HL-60 (cell line): Measurements from ENCODE around the gene SLC35F5.
"Not testable (repeated sequence)": the region's sequence is repeated elsewhere in the genome, so short reads cannot be mapped to it uniquely, and the experiment has no call there.

Experiments used
- DNase-seq, 2 experiments: peaks; one replicate each; pipeline ENCODE4 v3.0.0-alpha.2; 2010 to 2020; ENCODE audit warnings: low read depth in 1 of 2, low spot score in 1 of 2
- H3K27ac ChIP-seq: fragments of 250-450 bp; sonication (Bioruptor Pico); replicated peaks from 2 replicates; pipeline ENCODE4 v1.5.1; 2020; ENCODE audit warnings: mild to moderate bottlenecking, moderate library complexity
- H3K27me3 ChIP-seq: fragments of 250-450 bp; sonication (Bioruptor Pico); 2 replicates; pipeline ENCODE4 v1.5.1; 2021; ENCODE audit warnings: mild to moderate bottlenecking, moderate library complexity; ENCODE audit not compliant: insufficient read depth, poor library complexity, severe bottlenecking
- H3K4me3 ChIP-seq: replicated peaks from 2 replicates; pipeline ENCODE4 v1.5.1; 2011; ENCODE audit warnings: mild to moderate bottlenecking, control low read depth, low read length; ENCODE audit not compliant: insufficient read depth
- GABPA ChIP-seq: IDR thresholded peaks from 2 replicates; pipeline ENCODE4 v1.6.1; 2012; ENCODE audit warnings: low read depth
- POLR2AphosphoS5 ChIP-seq: IDR thresholded peaks from 2 replicates; pipeline ENCODE4 v1.6.1; 2012; ENCODE audit warnings: low read depth
- REST ChIP-seq: IDR thresholded peaks from 2 replicates; pipeline ENCODE4 v1.6.1; 2012; ENCODE audit warnings: low read depth; ENCODE audit not compliant: insufficient replicate concordance
- SPI1 ChIP-seq: IDR thresholded peaks from 2 replicates; pipeline ENCODE4 v1.6.1; 2012; ENCODE audit warnings: low read depth, mild to moderate bottlenecking, borderline replicate concordance
- TF ChIP-seq, protein P1 (sequence below): IDR thresholded peaks from one replicate; pipeline ENCODE4 v1.5.1; 2011; ENCODE audit warnings: low read length, control low read depth, inconsistent platforms; ENCODE audit not compliant: insufficient read depth

Gene SLC35F5

DNA sequence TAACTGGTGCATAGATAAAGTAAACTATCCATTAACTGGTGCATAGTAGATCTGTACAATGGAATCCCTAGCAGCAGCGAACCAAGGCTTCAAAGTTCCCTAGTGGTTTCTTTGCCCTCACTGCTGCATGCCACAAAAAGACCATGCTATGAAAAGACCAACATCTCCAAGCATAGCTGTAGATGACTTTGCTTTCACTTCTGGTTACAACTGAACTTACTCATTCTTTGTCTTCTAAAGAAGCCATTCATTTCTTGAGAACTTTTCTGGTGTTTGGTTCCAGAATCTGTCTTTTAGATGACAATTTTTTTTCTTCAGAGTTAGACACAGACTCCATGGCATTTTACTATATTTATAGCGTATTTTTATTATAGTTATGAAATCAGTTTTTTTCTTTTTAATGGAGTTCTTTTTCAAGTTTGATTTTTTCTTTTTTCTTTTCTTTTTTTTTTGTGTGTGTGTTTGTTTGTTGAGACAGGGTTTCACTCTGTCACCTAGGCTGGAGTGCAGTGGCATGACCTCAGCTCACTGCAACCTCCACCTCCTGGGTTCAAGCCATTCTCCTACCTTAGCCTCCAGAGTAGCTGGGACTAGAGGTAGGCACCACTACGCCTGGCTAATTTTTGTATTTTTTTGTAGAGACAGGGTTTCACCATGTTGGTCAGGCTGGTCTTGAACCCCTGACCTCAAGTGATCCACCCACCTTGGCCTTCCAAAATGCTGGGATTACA lies 63.6 kb downstream of the SLC35F5 start:
- no peak for DNase-seq
- Histone ChIP-seq H3K4me3 (no peak overlapping the region), H3K27me3 (no peaks in the 10 kb centered on the region), H3K27ac (peak overlapping the region; percentile 73)
- TF ChIP-seq, protein P1, sequence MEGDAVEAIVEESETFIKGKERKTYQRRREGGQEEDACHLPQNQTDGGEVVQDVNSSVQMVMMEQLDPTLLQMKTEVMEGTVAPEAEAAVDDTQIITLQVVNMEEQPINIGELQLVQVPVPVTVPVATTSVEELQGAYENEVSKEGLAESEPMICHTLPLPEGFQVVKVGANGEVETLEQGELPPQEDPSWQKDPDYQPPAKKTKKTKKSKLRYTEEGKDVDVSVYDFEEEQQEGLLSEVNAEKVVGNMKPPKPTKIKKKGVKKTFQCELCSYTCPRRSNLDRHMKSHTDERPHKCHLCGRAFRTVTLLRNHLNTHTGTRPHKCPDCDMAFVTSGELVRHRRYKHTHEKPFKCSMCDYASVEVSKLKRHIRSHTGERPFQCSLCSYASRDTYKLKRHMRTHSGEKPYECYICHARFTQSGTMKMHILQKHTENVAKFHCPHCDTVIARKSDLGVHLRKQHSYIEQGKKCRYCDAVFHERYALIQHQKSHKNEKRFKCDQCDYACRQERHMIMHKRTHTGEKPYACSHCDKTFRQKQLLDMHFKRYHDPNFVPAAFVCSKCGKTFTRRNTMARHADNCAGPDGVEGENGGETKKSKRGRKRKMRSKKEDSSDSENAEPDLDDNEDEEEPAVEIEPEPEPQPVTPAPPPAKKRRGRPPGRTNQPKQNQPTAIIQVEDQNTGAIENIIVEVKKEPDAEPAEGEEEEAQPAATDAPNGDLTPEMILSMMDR: no peak
- no peak for TF ChIP-seq REST
- no peak for TF ChIP-seq POLR2AphosphoS5

GRCh38 chr2:113690871-113691270 lies 65.6 kb downstream of the SLC35F5 start:
- H3K27me3 ChIP-seq, H3K4me3 ChIP-seq: not testable (repeated sequence)
- peak; percentile 45 for TF ChIP-seq SPI1
- peak; percentile 17 to 55 for DNase-seq
- peak overlapping the region; percentile 28 for H3K27ac ChIP-seq

DNA sequence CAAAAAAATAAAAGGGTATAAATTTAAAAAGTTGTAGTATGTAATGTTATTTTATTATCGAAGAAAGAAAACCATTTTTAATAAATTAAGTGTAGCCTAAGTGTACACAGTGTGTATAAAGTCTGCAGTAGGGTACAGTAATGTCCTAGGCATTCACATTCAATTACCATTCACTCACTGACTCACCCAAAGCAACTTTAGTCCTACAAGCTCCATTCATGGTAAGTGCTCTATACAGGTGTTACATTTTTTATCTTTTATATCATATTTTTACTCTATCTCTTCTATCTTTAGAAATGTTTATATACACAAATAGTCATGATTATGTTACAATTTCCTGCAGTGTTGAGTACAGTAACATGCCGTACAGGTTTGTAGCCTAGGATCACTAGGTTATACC lies 69.9 kb downstream of the SLC35F5 start:
- Histone ChIP-seq H3K27ac (no peak overlapping the region), H3K4me3 (no peak overlapping the region), H3K27me3 (no peaks in the 10 kb centered on the region)
- TF ChIP-seq SPI1 (no peak), REST (no peak), GABPA (no peak), POLR2AphosphoS5 (no peak)
- TF ChIP-seq, protein P1: no peak
- DNase-seq: no peak

DNA sequence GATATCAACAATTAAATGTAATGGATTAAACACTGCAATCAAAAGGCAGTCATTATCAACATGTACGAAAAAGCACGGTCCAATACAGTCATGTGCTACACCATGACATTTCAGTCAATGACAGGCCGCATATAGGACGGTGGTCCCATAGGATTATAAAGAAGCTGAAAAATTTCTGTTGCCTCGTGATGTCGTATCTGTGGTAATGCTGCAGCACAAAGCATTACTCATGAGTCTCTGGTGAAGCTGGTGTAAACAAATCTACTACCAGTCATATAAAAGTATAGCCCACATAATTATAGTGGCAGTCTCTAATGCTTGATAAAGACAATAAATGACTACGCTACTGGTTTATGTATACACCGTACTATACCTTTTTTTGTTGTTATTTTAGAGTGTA lies 71.0 kb downstream of the SLC35F5 start:
- Histone ChIP-seq H3K27ac (no peak overlapping the region), H3K4me3 (no peak overlapping the region), H3K27me3 (no peaks in the 10 kb centered on the region)
- TF ChIP-seq GABPA: no peak
- TF ChIP-seq SPI1: no peak
- no peak for TF ChIP-seq REST
- TF ChIP-seq POLR2AphosphoS5: no peak
- TF ChIP-seq, protein P1: no peak
- no peak for DNase-seq
